22Rv1 (cell line): ENCODE measurements around the gene CAPN11.
"Not testable (repeated sequence)": the region's sequence is repeated elsewhere in the genome, so short reads cannot be mapped to it uniquely, and the experiment has no call there.

Experiments used
- CTCF ChIP-seq: fragments of 450-650 bp; IDR thresholded peaks from 2 replicates; pipeline ENCODE4 v1.5.1; 2017; ENCODE audit warnings: mild to moderate bottlenecking
- ZFX ChIP-seq: fragments of 450-650 bp; IDR thresholded peaks from 2 replicates; pipeline ENCODE4 v1.6.1; 2017; ENCODE audit warnings: antibody characterized with exemption, borderline replicate concordance

GRCh38 chr6:44181784-44182183, 23.2 kb downstream of the CAPN11 start:
- not testable (repeated sequence) for TF ChIP-seq CTCF, ZFX
